ENCODE results near the gene LRRC52.
"Not testable (repeated sequence)": the region's sequence is repeated elsewhere in the genome, so short reads cannot be mapped to it uniquely, and the experiment has no call there.

Gene LRRC52

DNA sequence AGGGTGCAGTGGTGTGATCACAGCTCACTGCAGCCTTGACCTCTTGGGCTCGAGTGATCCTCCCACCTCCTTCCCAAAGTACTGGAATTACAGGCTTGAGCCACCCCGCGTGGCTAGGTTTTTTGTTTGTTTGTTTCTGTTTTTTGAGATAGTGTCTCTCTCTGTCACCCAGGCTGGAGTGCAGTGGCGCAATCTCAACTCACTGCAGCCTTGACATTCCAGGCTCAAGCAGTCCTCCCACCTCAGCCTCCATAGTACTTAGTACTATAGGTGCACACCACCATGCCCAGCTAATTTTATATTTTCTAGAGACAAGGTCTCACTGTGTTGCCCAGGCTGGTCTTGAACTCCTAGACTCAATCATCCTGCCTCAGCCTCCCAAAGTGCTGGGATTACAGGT, 47.6 kb downstream of the LRRC52 start:
- DNase-seq = not testable (repeated sequence)

DNA sequence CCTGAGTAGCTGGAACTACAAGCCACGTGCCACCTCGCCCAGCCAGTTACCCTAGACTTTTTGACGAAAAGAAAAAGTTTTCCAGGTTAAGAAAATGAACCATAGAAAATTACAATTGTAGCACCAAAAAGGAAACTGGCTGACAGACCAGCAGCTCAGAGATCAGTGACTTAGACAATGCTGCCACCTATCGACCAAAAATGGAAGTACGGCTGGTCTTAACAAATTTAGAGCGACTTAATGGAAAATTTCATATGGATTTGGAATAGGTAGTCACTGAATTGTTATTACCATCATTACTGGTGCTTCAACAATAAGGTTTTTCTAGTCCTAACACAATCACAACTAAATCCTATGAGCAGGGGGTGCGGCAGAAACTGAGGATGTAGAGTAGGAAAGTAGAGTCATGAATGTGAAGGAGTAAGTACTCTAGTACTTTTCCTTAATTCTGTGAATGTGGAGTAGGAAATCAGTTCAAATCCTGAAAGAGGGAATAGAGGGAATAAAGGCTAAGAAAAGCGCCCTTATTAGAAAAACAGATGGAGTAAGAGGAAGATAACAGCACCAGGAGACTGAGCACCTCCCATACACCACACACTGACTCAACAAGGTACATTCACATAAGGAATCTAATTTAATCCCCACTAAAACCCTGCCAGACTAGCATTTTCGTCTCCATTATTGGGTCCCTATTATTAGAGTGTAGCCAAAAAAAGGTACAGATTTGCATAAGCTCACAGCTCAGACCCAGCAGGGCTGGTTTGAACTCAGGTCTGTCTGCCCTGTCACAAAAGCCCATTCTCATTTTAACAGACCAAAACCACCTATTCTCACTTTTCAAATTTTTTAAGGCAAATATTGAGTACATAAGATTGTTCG, 49.4 kb downstream of the LRRC52 start:
- DNase-seq = peak; percentile 11

DNA sequence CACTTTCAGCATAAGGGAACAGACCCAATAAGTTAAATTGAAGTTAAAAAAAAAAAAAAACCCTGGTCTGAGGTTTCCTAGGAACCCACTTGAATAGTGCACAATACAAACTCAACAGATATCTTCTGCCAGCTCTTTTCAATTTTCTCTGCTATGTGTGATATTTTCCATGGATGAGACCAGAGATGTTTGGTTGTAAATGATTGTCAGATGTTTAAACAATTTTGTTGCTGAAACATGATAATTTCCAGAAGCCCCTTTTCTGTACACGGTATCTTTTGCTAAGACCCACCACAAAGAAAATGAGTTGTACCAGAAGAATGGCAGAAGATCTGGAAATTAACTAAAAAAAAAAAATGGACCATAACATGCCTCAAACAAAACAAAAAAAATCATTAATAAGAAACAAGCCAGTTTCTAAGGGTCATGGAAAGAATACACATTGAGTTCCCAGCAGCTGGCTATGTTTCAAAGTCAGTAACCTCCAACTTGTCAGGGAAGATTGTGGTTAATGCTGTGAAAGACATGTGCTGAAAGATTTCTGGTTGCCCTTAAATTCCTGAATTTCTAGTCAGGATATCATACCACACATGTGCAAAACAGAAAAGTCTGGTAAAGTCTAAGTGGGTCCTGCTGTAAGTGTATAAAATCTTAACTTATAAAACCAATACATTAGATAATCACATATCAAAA, 51.6 kb downstream of the LRRC52 start:
- DNase-seq = no peak

DNA sequence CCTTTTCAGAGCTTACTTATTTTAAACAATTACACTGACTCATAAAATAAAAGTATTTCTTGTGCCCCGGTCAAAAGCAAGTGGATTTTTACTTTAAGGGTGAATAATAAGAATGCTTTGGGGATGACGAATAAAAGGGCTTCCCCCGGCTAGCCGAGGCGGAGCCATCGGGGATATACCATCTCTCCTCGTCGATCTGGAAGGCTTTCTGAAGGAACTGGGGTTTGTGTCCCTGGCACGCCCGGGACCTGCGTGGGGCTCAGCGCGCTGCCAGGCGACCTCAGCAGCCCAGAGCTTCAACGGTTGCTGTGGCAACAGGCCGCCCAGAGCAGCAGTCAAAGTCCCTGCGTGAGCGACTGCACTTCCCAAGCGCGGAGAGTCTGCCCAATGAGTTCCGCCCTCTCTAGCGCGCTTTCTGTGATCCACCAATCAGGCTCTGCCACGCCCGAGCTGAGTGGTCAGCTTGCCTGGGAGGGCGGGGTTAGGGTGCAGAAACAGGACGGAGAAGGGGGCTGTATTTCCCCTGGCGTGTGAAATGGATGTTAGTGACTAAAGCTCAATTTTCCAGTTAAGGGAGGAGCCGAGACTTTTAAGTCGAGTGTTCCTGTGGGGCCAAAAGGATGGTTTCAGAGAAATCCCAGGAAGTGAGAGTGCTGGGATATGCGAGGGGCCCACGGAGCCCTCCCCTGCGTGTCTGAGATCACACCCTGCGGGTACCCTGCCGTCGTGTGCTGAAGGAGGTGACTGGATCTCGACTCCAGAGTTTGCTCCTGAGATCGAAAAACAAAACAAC, 54.3 kb downstream of the LRRC52 start:
- peak; percentile 84 for DNase-seq

DNA sequence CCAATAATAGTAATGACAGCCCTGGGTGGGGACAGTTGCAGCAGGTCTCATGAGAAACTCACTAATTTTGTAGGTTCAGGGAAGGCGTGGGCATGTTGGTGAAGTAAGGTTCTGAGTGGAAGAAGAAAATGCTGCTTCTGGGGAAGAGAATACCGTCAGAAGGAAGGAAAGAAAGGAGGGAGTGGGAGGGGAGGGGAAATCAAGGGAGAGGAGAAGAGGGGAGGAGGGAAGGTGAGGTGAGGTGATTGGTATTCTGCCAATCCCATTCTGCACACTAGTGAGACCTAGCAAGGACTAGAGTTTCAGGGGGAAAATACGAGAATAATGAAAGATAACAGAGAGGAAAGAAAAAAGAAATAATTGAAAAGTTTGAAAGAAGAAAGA, 54.9 kb downstream of the LRRC52 start:
- DNase-seq = peak; percentile 5

DNA sequence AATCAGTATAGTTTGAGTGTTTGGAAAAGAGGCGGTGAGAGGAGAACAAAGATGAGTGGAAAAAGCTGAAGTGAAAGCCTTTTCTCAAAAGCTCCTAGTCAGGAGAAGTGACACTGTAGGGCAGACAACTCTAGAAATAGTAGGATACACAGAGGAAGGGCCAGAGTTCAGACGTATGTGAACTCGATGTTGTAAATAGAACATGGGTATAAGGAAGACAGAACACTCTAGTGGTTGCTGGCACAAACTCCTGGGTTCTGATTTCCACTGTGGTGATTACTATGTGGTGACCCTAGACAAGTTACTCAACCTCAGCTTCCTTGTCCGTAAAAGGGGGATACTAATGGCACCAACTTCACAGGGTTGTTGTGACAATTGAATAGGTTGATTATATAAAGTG, 57.0 kb downstream of the LRRC52 start:
- no peak for DNase-seq

DNA sequence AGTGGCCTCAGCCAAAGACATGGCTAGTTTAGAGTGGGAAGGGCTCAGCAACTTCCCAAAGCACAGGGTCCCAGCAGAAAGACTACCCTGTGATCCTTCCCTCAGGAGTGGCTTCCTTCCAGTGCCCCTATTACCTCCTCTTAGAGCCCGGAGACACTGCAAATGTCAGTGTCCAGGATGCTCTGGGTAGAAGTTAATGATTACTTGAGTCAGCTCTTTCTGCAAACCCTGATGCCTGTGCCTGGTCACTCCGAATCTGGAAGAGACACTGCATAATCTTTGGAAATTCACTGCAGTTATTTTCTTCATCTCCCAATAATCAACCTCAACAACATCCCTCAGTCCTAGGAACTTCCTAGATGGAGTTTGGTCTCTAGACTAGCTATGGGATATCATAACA, 60.0 kb downstream of the LRRC52 start:
- DNase-seq = no peak

DNA sequence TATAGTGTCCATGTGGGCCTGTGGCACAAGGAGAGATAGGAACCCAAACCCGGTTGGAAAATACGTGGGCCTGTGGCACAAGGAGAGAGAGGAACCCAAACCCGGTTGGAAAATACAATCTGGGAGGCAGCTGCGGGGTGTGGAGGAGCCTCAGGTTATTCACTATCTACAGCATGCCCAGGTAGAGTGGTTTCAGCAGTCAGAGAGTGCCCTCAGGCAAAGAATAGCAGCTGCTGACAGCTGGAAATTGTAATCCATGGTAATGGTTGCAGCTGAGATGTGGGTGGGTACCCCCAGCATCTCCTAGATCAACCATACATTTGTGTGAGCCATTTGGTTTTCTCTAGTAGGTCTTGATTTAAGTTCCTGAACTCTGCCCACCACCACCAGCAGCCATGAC, 61.4 kb downstream of the LRRC52 start:
- no peak for DNase-seq

DNA sequence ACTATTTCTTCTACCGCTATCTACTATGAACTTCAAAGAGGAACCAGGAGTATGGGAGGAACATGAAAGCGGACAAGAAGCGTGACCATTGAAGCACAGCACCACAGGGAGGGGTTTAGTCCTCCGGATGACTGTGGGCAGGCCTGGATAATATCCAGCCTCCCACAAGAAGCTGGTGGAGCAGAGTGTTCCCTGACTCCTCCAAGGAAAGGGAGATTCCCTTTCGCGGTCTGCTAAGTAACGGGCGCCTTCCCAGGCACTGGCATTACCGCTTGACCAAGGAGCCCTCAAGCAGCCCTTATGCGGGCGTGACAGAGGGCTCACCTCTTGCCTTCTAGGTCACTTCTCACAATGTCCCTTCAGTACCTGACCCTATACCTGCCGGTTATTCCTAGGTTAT, 62.9 kb downstream of the LRRC52 start:
- not testable (repeated sequence) for DNase-seq

DNA sequence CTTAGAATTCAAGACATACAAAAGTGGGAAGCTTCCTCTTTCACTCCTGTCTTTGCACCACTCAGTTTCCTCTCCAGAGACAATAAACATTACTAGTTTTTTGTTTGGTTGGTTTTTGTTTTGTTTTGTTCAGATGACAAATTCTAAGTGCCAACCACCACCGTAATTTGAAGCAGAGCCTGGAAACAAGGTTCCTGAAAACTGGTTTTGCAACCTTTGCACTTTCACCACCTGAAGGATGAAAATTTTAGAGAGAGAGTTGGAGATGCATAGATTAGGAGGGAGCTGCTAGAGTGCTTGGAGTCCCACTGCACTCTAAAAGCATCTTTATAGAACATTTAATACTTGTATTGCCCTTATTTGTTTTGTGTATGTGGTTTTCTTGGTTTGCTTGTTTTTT, 67.1 kb downstream of the LRRC52 start:
- no peak for DNase-seq

DNA sequence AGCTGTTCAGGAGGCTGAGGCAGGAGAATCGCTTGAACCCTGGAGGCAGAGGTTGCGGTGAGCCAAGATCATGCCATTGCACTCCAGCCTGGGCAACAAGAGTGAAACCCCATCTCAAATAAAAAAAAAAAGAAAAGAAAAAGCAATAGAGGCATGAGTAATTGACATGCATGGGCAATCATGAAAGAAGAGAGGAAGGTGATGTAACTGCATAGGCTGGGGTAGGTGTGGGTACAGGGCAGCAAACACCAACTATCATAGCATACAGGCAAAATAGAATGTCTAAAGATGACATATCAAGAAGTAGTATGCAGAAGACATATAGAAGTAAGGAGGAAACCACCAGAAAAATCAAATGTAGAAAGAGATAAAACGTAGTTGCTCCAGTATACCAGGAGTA, 68.3 kb downstream of the LRRC52 start:
- DNase-seq = no peak
